Stimulated activated CD4-positive, alpha-beta T cell treated with anti-CD3 and anti-CD28 coated beads, TNF-alpha, amount 100 ng/mL, for 4 hours (primary cell): ENCODE results near the gene FUCA1.
"Not testable (repeated sequence)": the region's sequence is repeated elsewhere in the genome, so short reads cannot be mapped to it uniquely, and the experiment has no call there.

Source experiments
- DNase-seq, 3 experiments: peaks; one replicate each; pipeline ENCODE4 v3.0.0-alpha.2; 2020; ENCODE audit warnings: low read depth in 3 of 3

The FUCA1 gene

DNA sequence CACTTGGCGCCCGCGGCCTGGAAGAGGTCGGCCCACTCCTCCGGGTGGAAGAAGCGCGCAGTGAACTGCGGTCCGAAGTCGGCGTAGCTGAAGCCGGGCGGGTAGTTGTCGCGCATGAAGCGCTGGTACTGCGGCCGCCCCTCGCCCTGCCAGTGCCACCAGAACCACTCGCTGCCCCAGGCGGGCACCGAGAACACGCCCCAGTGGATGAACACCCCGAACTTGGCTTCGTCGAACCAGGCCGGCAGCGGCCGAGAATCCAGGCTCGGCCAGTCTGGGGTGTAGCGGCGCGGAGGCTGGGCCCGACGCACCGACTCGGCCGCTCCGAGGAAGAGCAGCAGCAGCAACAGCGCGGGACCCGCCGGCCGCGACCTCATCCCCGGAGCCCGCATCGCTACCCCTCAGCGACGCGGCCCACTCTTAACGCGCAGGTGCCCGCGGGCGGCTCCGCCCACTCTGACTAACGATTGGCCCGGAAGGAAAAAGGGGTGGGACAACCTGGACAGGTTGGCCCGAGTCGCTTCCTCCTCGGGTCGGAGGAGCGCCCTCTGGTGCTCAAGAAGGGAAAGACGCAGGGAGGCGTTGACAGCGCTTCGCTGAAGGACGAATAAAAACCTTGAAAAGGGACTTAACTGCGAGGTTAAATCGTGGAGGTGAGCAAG lies at the start of gene FUCA1:
Gene FUCA1 (minus strand): TSS at position 396 of the 662 bp plus-strand sequence. CDS start 4 bp downstream, at position 392.
- DNase-seq: peak; percentile 84 to 92 (median 92)

DNA sequence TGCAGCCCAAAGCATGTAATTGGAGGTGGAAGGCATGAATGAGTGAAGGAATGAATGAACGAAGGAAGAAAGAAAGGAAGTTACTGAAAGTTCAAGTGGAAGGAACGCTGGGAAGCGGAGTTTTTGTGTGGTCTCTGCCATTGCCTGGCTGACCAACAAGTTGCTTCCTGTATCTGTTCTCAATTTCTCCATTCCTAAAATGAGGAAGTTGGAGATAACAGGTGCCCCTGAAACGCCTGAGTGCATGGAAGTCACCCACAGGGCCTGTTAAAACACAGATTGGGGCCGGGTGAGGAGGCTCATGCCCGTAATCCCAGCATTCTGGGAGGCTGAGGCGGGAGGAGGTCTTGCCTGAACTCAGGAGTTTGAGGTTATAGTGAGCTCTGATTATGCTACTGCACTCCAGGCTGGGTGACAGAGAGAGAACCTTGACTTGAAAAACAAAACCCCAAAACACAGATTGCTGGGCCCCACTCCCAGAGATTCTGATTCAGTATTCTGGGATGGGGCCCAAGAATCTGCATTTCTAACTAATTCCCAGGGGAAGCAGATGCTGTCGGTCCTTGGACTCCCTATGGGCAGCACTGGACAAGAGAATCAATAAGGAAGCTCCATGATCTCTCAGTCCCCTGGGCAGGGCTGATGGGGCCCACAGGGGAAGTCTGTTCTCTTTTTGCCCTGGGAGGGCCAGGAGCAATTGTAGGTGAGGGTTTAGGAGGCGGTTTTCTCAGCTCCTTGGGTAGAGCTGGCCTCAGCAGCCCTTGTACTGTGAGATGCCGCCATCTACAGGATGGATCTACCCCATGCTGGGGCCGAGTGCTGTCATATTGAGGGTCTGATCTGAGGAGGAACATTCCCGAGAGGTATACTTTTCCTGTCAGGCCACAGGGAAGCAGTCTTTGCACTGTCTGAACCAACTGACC lies 48.4 kb upstream of the FUCA1 start:
- DNase-seq: peak in 2 of 3 experiments; percentile 3 to 8

GRCh38 chr1:23915466-23915865 lies 47.4 kb upstream of the FUCA1 start:
- DNase-seq: no peak

GRCh38 chr1:23914921-23915320 lies 46.8 kb upstream of the FUCA1 start:
- DNase-seq: no peak

DNA sequence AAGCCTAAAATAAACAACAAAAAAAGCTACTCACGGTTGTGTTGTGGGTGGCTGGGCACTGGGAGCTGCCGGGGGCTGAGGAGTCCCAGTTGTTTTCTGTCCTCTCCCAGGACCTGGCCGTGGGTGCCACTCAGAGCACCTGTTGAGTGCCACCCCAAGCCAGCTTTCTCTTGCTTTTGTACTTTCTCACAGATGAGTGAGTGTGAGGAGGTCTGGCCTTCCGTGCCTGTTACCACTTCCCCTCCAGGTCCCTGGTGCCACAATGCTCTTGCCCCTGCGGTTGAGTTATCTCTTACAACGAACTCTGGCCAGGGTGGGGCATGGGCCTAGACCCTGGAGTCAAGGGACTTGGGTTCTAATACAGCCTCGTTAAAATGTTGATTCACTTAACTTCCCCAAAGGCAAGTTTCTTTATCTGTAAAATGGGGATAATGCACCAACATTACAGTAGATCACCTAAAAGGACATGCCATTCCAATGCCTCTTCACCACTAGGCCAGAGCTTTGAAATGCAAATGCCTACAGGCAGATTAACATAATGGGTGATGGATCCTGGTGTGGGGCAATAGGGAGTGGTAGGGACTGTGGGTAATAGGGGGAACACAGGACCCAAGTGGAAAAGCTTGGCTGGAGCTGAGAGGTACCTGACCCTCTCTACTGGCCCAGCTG lies 45.3 kb upstream of the FUCA1 start, which contains the start of gene CNR2:
Gene CNR2 (minus strand): TSS at position 151 of the 669 bp plus-strand sequence. CDS start 37,745 bp downstream, outside the sequence.
- no peak for DNase-seq

GRCh38 chr1:23911921-23912320 lies 43.8 kb upstream of the FUCA1 start:
- no peak for DNase-seq

DNA sequence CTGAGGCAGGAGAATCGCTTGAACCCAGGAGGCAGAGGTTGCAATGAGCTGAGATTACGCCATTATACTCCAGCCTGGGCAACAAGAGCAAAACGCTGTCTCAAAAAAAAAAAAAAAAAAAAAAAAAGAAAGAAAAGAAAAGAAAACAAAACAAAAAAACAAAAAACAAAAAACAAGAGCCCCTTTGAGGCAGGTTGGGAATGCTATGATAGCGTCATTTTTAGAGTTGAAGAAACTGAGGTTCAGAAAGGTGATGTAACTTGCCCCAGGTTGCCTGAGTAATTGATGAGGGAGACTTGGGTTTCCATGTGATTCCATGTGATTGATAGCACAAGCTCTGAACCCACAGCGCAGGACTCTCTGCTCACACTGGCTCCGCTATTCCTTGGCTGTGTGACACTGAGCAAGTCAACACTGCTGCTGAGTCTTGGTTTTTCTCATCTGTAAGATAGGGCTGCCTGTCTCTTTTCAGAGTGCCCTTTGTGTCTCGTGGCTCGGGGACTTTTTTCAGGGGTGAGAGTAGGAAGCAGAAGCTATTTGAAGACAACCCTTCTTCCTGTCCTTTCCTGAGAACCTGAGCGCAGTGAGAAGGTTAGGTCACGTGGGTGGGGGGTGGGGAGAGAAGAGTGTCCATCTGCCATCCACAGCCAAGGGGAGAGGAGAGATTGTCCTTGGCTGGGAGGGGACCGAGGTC lies 42.6 kb upstream of the FUCA1 start:
- DNase-seq: no peak

DNA sequence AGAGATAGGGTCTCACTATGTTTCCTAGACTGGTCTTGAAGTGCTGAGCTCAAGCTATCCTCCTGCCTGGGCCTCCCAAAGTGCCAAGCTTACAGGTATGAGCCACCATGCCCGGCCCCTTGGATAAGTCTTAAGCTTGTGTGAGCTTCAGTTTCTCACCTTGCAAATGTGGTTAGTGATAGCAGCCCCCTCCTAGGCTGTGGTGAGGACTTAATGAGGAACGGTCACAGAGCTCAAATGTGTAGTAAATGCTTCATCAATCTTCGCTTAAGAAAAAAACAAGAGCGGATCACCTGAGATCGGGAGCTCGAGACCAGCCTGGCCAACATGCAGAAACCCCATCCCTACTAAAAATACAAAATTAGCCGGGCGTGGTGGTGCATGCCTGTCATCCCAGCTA lies 42.1 kb upstream of the FUCA1 start:
- no peak for DNase-seq

DNA sequence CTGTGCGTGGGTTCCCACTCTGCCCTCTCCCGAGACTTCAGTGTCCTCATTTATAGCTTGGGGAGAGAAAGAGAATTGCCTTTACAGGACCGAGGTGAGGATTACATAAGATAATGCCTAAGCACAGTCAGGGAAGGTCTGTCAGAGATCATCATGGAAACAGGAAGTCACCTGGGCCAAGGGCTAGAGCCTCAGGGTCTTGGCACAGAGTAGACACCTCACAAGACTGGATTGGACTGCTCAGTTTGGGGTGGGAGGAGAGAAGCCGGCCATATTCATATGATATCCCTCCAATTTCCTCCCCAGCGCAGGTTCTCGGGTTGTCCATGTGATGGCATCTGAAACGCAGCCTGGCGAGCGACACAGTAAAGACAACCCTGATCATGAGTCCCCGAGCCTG lies 41.3 kb upstream of the FUCA1 start:
- no peak for DNase-seq

GRCh38 chr1:23908453-23909341 lies 40.6 kb upstream of the FUCA1 start:
- no peak for DNase-seq

DNA sequence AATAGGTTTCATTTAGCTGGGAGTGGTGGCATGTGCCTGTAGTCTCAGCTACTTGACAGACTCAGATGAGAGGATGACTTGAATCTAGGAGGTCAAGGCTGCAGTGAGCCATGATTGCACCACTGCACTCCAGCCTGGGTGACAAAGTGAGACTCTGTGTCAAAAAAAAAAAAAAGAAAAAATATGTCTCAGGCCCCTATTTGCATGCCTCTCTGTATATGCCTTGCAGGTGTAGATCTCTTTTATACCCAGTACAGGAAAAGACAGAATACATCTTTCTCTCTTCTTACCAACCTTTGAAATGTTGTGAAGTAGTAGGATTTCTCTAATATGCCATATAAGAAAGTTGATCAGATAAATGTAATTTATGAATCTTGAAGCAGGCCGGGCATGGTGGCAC lies 38.6 kb upstream of the FUCA1 start:
- DNase-seq: no peak

- no peak for DNase-seq
Measured at GRCh38 chr1:23905461-23906025, 37.5 kb upstream of the FUCA1 start.

DNA sequence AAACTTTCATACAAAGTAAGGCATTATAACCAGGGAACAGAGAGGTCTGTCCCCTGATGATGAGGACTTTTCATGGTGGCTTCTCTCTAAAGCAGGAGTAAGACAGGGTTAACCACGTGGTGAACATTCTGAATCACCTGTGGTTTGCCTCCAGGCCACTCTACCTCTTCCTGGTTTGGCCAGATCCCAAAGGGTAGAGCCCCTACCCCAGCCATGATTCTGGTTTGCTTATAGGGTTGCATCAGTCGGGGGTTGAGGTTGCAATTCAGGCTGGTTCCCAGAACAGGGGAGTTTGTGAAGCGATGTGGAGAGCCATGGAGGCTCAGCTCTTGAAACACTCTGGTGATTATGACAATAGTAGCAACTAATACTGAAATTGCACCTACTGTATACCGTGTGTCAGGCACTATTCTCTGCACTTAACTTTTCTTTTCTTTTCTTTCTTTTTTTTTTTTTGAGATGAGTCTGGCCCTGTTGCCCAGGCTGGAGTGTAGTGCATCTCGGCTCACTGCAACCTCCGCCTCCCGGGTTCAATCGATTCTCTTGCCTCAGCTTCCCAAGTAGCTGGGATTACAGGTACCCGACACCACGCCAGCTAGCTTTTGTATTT lies 36.8 kb upstream of the FUCA1 start:
- no peak for DNase-seq

DNA sequence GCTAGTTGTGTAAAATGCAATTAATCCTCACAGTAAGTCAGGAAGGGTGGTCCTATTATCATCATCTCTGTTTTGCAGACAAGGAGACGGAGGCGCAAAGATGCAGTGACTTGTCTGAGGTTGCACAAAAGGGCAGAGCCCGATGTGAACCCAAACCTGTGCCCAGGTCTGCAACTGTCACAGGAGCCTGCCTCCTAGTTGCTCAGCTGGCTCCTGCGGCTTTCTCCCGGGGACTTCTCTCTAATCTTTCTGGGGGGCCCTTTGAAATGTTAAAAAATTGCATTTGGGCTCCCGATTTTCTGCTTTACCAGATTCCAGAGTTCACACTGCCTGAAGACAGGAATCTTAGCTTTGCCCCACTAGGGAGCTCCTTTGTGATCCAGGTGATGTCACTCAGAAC lies 35.7 kb upstream of the FUCA1 start:
- no peak for DNase-seq

GRCh38 chr1:23902321-23903278 lies 34.5 kb upstream of the FUCA1 start:
- no peak for DNase-seq

GRCh38 chr1:23900017-23900416 lies 31.9 kb upstream of the FUCA1 start:
- DNase-seq: not testable (repeated sequence)

DNA sequence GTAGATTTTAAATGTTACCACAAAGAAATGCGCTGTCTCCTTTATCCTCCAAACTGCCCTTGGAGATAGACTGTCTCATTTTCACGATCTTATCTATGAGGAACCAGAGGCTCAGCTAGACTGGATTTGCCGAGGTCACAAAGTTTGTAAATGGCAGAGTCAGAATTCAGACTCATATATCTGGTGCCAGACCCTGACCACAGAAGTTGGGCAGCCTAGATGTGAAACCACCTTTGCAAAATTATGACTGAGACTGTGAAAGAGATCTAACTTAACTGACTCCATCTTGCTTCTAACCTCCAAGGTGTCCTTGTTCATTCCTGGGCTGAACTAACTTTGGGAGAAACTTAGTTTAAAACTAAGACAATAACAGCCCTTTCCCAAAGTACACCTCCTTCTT lies 31.0 kb upstream of the FUCA1 start:
- no peak for DNase-seq

- no peak for DNase-seq
Measured at GRCh38 chr1:23897083-23897482, 29.0 kb upstream of the FUCA1 start.

- no peak for DNase-seq
Measured at GRCh38 chr1:23896491-23896890, 28.4 kb upstream of the FUCA1 start.
